ENCODE data around the gene XYLT2.

GRCh38 chr17:50332196-50332595 lies 13.7 kb upstream of the XYLT2 start:
- TF ChIP-seq CTCF (IDR thresholded peaks at IDR 0.05) (no peak), POLR2A (IDR thresholded peaks at IDR 0.05) (no peak)

Measured in right lobe of liver (tissue), 4 donors.